GM12891 (cell line): ENCODE data around the gene RPP38.
A peak's percentile ranks its signal among the peaks of the same experiment; 100 is the strongest.

Source experiments
- PAX5 ChIP-seq: IDR thresholded peaks from 2 replicates; pipeline ENCODE4 v1.6.1; 2011; ENCODE audit warnings: low read length, moderate library complexity, mild to moderate bottlenecking; ENCODE audit not compliant: insufficient read depth, severe bottlenecking
- POLR2A ChIP-seq: IDR thresholded peaks from 2 replicates; pipeline ENCODE4 v1.6.1; 2011; ENCODE audit warnings: low read depth, low read length, control low read depth
- POLR2AphosphoS5 ChIP-seq: IDR thresholded peaks from 2 replicates; pipeline ENCODE4 v1.6.1; 2011; ENCODE audit warnings: low read depth, low read length, control low read depth
- POU2F2 ChIP-seq: IDR thresholded peaks from 2 replicates; pipeline ENCODE4 v1.6.1; 2011; ENCODE audit warnings: low read depth, mild to moderate bottlenecking, control low read depth, low read length, moderate library complexity
- SPI1 ChIP-seq: IDR thresholded peaks from 2 replicates; pipeline ENCODE4 v1.6.1; 2011; ENCODE audit warnings: low read depth, low read length, control low read depth
- TAF1 ChIP-seq: IDR thresholded peaks from 2 replicates; pipeline ENCODE4 v1.6.1; 2011; ENCODE audit warnings: low read depth, low read length, control low read depth

DNA sequence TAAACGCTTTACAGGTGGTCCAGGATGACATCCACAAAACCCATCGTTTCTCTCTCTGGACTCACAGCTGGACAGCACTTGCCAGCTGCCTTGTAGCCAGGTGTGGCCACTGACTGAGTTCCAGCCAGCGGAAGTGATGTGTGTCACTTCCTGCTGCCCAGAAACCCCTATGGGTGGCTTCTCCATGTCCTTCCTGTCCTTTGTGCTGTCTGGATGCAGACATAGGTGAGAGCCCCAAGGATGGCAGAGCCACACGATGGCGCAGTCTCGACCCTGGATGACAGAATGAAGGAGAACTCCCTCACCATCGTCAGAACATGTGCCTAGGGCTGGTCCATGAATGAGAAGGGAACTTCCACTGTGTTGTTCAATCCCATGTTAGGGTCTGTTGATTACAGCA lies 49.2 kb downstream of the RPP38 start:
- TF ChIP-seq SPI1: 0 out of 2 replicates have a peak, but pooled peaks have one; percentile 10
- TF ChIP-seq POLR2A: no peak
- TF ChIP-seq POLR2AphosphoS5: no peak
- TF ChIP-seq TAF1: no peak
- TF ChIP-seq PAX5: no peak
- no peak for TF ChIP-seq POU2F2
